Stomach (tissue), 4 donors: ENCODE measurements around the gene SCARB1.

Experiments
- EP300 ChIP-seq: sonication (generic); formaldehyde crosslinking; IDR thresholded peaks from one replicate; pipeline ENCODE4 v1.6.1; 2017; ENCODE audit warnings: antibody characterized with exemption
- POLR2A ChIP-seq, 4 donors: fragments of 450-650 bp; IDR thresholded peaks; one replicate each; pipeline ENCODE4 v1.6.1; 2016; ENCODE audit warnings: antibody characterized with exemption in 4 of 4, control low read depth in 2 of 4, mild to moderate bottlenecking in 1 of 4, moderate library complexity in 1 of 4
- POLR2AphosphoS5 ChIP-seq, 3 donors: sonication (generic); formaldehyde crosslinking; IDR thresholded peaks; one replicate each; pipeline ENCODE4 v1.6.1; 2016; ENCODE audit warnings: antibody characterized with exemption in 3 of 3
- TF ChIP-seq, protein P1 (sequence below), 7 experiments: fragments of 450-650 bp in 4 of 7; fragments of 200-600 bp in 3 of 7; sonication (generic) in 3 of 7; IDR thresholded peaks; one replicate each; pipeline ENCODE4 v1.5.1; 2016 to 2019; ENCODE audit warnings: antibody characterized with exemption in 7 of 7, control low read depth in 2 of 7, mild to moderate bottlenecking in 1 of 7

DNA sequence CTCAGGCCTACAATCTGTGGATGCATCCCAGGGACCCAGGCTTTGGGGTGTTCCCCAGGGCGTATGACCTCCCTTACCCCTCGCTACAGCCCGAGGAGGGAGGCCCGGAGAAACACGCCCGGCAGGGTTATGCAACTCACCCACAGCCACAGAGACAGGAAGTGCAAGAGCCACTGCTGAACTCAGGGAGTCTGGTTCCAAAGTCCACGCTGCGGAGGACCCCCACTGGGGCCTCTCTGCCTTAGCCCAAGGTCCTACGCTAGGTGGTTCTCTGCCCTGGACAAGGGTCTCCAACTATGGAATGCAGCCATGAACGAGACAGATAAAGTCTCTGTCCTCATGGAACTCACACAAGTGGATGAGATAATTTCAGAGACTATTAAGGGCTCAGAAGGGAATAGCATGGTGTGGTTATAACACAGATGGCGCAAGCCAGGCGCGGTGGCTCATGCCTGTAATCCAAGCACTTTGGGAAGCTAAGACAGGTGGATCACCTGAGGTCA, 11.3 kb downstream of the SCARB1 start:
- no peak for TF ChIP-seq POLR2AphosphoS5 (IDR thresholded peaks at IDR 0.05)
- TF ChIP-seq, protein P1, sequence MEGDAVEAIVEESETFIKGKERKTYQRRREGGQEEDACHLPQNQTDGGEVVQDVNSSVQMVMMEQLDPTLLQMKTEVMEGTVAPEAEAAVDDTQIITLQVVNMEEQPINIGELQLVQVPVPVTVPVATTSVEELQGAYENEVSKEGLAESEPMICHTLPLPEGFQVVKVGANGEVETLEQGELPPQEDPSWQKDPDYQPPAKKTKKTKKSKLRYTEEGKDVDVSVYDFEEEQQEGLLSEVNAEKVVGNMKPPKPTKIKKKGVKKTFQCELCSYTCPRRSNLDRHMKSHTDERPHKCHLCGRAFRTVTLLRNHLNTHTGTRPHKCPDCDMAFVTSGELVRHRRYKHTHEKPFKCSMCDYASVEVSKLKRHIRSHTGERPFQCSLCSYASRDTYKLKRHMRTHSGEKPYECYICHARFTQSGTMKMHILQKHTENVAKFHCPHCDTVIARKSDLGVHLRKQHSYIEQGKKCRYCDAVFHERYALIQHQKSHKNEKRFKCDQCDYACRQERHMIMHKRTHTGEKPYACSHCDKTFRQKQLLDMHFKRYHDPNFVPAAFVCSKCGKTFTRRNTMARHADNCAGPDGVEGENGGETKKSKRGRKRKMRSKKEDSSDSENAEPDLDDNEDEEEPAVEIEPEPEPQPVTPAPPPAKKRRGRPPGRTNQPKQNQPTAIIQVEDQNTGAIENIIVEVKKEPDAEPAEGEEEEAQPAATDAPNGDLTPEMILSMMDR (IDR thresholded peaks at IDR 0.05) = no peak
- no peak for TF ChIP-seq EP300
- no peak for TF ChIP-seq POLR2A (IDR thresholded peaks at IDR 0.05)
